22Rv1 (cell line): ENCODE measurements around the gene KRT73.

Source experiments
- CTCF ChIP-seq: fragments of 450-650 bp; IDR thresholded peaks from 2 replicates; pipeline ENCODE4 v1.5.1; 2017; ENCODE audit warnings: mild to moderate bottlenecking
- ZFX ChIP-seq: fragments of 450-650 bp; IDR thresholded peaks from 2 replicates; pipeline ENCODE4 v1.6.1; 2017; ENCODE audit warnings: antibody characterized with exemption, borderline replicate concordance

GRCh38 chr12:52578469-52578868 lies 39.9 kb downstream of the KRT73 start:
- no peak for TF ChIP-seq ZFX
- no peak for TF ChIP-seq CTCF
